H1 (cell line): Measurements from ENCODE around the gene PIK3R6. TPM values are rescaled to one million over a fixed set of nuclear protein-coding genes. Genes with fewer than 3 reads are reported as not detected.

Experiments used
- polyA plus RNA-seq, 7 experiments: library from polyadenylated mRNA; depleted of rRNA in 3 of 7; stranded (reverse) in 5 of 7; unstranded in 2 of 7; fragments of >200 nt in 5 of 7; fragments of 200-250 nt in 2 of 7; gene quantifications; 1 replicate in 5 of 7; 2 replicates in 1 of 7; 4 replicates in 1 of 7; pipeline versions ENCODE4 v1.2.1 to v1.2.3, GENCODE V29; 2011 to 2013; ENCODE audit warnings: missing spikeins in 2 of 7, mixed read lengths in 2 of 7
- total RNA-seq: library from RNA; stranded (reverse); fragmentation: NEBNext Ultra II Directional; extraction: Animal tissue kit (Norgen Biotek cat#: 25700); gene quantifications from 2 replicates; pipeline ENCODE4 v1.2.1, GENCODE V29; 2021
- TF ChIP-seq, protein P1 (sequence below): fragments of 300-600 bp; sonication (generic); IDR thresholded peaks from 2 replicates; pipeline ENCODE4 v1.7.1; 2012; ENCODE audit warnings: low read length, moderate library complexity, mild to moderate bottlenecking, inconsistent platforms; ENCODE audit not compliant: insufficient replicate concordance

The PIK3R6 gene
- total and polyA plus RNA-seq, 2 of the 8 experiments (the other 6 are each of a cell fraction or from before 2014, with no cell fraction given): 0.24 to 1.2 TPM

DNA sequence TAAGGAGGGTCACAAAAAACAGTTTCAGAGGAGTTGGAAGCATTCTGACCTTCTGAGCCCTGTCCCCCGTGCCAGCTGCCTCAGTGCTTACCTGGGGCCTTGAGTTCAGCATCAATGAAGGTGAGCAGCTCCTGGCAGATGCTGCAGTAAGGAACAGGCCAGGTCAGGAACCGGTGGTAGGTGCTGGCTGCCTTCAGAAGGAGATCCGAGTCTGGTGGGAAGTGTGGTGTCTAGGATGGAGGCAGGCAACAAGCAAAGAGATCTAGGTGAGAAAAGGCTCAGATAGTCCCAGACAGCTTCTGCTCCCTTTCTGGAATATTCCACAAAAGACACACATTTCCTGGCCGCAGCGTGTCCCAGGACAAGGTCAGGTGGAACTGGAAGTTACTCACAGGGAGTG, 37.2 kb upstream of the PIK3R6 start (continued):
- TF ChIP-seq, protein P1, sequence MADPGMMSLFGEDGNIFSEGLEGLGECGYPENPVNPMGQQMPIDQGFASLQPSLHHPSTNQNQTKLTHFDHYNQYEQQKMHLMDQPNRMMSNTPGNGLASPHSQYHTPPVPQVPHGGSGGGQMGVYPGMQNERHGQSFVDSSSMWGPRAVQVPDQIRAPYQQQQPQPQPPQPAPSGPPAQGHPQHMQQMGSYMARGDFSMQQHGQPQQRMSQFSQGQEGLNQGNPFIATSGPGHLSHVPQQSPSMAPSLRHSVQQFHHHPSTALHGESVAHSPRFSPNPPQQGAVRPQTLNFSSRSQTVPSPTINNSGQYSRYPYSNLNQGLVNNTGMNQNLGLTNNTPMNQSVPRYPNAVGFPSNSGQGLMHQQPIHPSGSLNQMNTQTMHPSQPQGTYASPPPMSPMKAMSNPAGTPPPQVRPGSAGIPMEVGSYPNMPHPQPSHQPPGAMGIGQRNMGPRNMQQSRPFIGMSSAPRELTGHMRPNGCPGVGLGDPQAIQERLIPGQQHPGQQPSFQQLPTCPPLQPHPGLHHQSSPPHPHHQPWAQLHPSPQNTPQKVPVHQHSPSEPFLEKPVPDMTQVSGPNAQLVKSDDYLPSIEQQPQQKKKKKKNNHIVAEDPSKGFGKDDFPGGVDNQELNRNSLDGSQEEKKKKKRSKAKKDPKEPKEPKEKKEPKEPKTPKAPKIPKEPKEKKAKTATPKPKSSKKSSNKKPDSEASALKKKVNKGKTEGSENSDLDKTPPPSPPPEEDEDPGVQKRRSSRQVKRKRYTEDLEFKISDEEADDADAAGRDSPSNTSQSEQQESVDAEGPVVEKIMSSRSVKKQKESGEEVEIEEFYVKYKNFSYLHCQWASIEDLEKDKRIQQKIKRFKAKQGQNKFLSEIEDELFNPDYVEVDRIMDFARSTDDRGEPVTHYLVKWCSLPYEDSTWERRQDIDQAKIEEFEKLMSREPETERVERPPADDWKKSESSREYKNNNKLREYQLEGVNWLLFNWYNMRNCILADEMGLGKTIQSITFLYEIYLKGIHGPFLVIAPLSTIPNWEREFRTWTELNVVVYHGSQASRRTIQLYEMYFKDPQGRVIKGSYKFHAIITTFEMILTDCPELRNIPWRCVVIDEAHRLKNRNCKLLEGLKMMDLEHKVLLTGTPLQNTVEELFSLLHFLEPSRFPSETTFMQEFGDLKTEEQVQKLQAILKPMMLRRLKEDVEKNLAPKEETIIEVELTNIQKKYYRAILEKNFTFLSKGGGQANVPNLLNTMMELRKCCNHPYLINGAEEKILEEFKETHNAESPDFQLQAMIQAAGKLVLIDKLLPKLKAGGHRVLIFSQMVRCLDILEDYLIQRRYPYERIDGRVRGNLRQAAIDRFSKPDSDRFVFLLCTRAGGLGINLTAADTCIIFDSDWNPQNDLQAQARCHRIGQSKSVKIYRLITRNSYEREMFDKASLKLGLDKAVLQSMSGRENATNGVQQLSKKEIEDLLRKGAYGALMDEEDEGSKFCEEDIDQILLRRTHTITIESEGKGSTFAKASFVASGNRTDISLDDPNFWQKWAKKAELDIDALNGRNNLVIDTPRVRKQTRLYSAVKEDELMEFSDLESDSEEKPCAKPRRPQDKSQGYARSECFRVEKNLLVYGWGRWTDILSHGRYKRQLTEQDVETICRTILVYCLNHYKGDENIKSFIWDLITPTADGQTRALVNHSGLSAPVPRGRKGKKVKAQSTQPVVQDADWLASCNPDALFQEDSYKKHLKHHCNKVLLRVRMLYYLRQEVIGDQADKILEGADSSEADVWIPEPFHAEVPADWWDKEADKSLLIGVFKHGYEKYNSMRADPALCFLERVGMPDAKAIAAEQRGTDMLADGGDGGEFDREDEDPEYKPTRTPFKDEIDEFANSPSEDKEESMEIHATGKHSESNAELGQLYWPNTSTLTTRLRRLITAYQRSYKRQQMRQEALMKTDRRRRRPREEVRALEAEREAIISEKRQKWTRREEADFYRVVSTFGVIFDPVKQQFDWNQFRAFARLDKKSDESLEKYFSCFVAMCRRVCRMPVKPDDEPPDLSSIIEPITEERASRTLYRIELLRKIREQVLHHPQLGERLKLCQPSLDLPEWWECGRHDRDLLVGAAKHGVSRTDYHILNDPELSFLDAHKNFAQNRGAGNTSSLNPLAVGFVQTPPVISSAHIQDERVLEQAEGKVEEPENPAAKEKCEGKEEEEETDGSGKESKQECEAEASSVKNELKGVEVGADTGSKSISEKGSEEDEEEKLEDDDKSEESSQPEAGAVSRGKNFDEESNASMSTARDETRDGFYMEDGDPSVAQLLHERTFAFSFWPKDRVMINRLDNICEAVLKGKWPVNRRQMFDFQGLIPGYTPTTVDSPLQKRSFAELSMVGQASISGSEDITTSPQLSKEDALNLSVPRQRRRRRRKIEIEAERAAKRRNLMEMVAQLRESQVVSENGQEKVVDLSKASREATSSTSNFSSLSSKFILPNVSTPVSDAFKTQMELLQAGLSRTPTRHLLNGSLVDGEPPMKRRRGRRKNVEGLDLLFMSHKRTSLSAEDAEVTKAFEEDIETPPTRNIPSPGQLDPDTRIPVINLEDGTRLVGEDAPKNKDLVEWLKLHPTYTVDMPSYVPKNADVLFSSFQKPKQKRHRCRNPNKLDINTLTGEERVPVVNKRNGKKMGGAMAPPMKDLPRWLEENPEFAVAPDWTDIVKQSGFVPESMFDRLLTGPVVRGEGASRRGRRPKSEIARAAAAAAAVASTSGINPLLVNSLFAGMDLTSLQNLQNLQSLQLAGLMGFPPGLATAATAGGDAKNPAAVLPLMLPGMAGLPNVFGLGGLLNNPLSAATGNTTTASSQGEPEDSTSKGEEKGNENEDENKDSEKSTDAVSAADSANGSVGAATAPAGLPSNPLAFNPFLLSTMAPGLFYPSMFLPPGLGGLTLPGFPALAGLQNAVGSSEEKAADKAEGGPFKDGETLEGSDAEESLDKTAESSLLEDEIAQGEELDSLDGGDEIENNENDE: no peak
